Measurements from ENCODE around the gene ANKMY1.
"Not testable (repeated sequence)": the region's sequence is repeated elsewhere in the genome, so short reads cannot be mapped to it uniquely, and the experiment has no call there.

Gene ANKMY1

GRCh38 chr2:240522406-240522805 lies 35.4 kb downstream of the ANKMY1 start:
- H3K4me3 ChIP-seq (ENCODE audit: low read depth, low read length): no peak overlapping the region
- DNase-seq (ENCODE audit: low read depth): no peak
- TF ChIP-seq CTCF (IDR thresholded peaks at IDR 0.05; ENCODE audit: low read depth, low read length, missing control alignments): no peak

GRCh38 chr2:240521885-240522284 lies 35.9 kb downstream of the ANKMY1 start:
- not testable (repeated sequence) for H3K4me3 ChIP-seq (ENCODE audit: low read depth, low read length); DNase-seq (ENCODE audit: low read depth)

- TF ChIP-seq CTCF (IDR thresholded peaks at IDR 0.05; ENCODE audit: low read depth, low read length, missing control alignments): no peak
- no peak overlapping the region for H3K4me3 ChIP-seq (ENCODE audit: low read depth, low read length)
- DNase-seq (ENCODE audit: low read depth): no peak
Measured at GRCh38 chr2:240520974-240521350, 36.8 kb downstream of the ANKMY1 start.

- no peak for TF ChIP-seq CTCF (IDR thresholded peaks at IDR 0.05; ENCODE audit: low read depth, low read length, missing control alignments)
- H3K4me3 ChIP-seq (ENCODE audit: low read depth, low read length): no peak overlapping the region
- no peak for DNase-seq (ENCODE audit: low read depth)
Measured at GRCh38 chr2:240520130-240520973, 37.4 kb downstream of the ANKMY1 start.

- H3K4me3 ChIP-seq (ENCODE audit: low read depth, low read length): no peak overlapping the region
- DNase-seq (ENCODE audit: low read depth): no peak
- TF ChIP-seq CTCF (IDR thresholded peaks at IDR 0.05; ENCODE audit: low read depth, low read length, missing control alignments): no peak
Measured at GRCh38 chr2:240519396-240520129, 38.2 kb downstream of the ANKMY1 start.

GRCh38 chr2:240518981-240519380 lies 38.8 kb downstream of the ANKMY1 start:
- TF ChIP-seq CTCF (IDR thresholded peaks at IDR 0.05; ENCODE audit: low read depth, low read length, missing control alignments): no peak
- DNase-seq (ENCODE audit: low read depth): no peak

GRCh38 chr2:240517342-240517741 lies 40.4 kb downstream of the ANKMY1 start:
- no peak for TF ChIP-seq CTCF (IDR thresholded peaks at IDR 0.05; ENCODE audit: low read depth, low read length, missing control alignments)
- no peak overlapping the region for H3K4me3 ChIP-seq (ENCODE audit: low read depth, low read length)
- no peak for DNase-seq (ENCODE audit: low read depth)

More at GRCh38 chr2:240518981-240519380, 38.8 kb downstream of the ANKMY1 start:
- H3K4me3 ChIP-seq (ENCODE audit: low read depth, low read length): no peak overlapping the region

Measured in GM12864 (cell line).